ENCODE results near the gene NEURL4. TPM values are rescaled to one million over a fixed set of nuclear protein-coding genes. Genes with fewer than 3 reads are reported as not detected.
A peak's percentile ranks its signal among the peaks of the same experiment; 100 is the strongest.

Gene NEURL4
- total and polyA plus RNA-seq, 2 experiments from 2014 or later: 6.3 to 42.3 TPM

DNA sequence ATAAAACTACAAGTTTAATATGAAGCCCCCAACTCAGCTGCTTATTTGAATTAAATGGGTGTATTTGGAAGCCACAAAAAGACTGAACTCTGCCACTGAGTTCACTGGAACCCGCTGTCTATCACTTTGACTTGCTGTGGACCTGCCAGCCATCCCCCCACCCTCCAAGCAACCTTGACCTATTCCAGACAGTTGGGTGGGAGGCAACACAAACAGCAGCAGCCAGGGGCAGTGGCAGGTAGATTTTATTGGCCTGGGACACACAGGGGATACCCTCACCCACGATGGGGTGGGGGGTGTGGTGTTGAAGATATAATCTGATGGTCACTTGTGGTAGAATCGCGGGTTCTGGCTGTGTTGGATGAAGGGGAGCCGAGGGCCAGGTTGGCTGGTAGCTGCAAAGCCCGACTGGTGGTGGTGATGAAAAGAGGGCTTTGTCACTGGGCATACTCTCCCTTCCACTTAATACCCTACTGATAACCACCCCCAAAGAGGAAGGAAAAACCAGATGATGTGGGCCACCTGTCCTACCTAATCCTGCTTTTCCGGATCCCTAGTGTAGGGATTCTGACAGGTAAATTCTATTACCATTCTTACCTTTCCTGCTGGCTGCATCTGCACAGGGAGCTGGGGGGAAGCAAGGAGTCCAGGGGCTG is 16.6 kb downstream of the NEURL4 start:
- TF ChIP-seq, protein P1, sequence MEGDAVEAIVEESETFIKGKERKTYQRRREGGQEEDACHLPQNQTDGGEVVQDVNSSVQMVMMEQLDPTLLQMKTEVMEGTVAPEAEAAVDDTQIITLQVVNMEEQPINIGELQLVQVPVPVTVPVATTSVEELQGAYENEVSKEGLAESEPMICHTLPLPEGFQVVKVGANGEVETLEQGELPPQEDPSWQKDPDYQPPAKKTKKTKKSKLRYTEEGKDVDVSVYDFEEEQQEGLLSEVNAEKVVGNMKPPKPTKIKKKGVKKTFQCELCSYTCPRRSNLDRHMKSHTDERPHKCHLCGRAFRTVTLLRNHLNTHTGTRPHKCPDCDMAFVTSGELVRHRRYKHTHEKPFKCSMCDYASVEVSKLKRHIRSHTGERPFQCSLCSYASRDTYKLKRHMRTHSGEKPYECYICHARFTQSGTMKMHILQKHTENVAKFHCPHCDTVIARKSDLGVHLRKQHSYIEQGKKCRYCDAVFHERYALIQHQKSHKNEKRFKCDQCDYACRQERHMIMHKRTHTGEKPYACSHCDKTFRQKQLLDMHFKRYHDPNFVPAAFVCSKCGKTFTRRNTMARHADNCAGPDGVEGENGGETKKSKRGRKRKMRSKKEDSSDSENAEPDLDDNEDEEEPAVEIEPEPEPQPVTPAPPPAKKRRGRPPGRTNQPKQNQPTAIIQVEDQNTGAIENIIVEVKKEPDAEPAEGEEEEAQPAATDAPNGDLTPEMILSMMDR (conservative IDR thresholded peaks at IDR 0.05; ENCODE audit: low read depth in 2 of 2): no peak
- TF ChIP-seq POLR2AphosphoS5 (IDR thresholded peaks at IDR 0.05; ENCODE audit: low read depth) (no peak), JUNB (IDR thresholded peaks at IDR 0.05; ENCODE audit: unreplicated experiment) (no peak), ZNF114 (CRISPR knock-in tag; IDR thresholded peaks at IDR 0.05) (no peak), EZH2phosphoT487 (IDR thresholded peaks at IDR 0.05; ENCODE audit: unreplicated experiment) (no peak), ZNF331 (CRISPR knock-in tag; IDR thresholded peaks at IDR 0.05; ENCODE audit: low read depth) (no peak), EZH2 (IDR thresholded peaks at IDR 0.05; ENCODE audit: low read depth, unreplicated experiment) (no peak), CREB1 (CRISPR knock-in tag; IDR thresholded peaks at IDR 0.05; ENCODE audit: low read depth) (no peak), NANOG (IDR thresholded peaks at IDR 0.05; ENCODE audit: borderline replicate concordance) (no peak), STAT1 (IDR thresholded peaks at IDR 0.05; ENCODE audit: unreplicated experiment) (no peak)
- TF ChIP-seq, protein P2, sequence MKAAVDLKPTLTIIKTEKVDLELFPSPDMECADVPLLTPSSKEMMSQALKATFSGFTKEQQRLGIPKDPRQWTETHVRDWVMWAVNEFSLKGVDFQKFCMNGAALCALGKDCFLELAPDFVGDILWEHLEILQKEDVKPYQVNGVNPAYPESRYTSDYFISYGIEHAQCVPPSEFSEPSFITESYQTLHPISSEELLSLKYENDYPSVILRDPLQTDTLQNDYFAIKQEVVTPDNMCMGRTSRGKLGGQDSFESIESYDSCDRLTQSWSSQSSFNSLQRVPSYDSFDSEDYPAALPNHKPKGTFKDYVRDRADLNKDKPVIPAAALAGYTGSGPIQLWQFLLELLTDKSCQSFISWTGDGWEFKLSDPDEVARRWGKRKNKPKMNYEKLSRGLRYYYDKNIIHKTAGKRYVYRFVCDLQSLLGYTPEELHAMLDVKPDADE (IDR thresholded peaks at IDR 0.05): no peak
- TF ChIP-seq, protein P3, sequence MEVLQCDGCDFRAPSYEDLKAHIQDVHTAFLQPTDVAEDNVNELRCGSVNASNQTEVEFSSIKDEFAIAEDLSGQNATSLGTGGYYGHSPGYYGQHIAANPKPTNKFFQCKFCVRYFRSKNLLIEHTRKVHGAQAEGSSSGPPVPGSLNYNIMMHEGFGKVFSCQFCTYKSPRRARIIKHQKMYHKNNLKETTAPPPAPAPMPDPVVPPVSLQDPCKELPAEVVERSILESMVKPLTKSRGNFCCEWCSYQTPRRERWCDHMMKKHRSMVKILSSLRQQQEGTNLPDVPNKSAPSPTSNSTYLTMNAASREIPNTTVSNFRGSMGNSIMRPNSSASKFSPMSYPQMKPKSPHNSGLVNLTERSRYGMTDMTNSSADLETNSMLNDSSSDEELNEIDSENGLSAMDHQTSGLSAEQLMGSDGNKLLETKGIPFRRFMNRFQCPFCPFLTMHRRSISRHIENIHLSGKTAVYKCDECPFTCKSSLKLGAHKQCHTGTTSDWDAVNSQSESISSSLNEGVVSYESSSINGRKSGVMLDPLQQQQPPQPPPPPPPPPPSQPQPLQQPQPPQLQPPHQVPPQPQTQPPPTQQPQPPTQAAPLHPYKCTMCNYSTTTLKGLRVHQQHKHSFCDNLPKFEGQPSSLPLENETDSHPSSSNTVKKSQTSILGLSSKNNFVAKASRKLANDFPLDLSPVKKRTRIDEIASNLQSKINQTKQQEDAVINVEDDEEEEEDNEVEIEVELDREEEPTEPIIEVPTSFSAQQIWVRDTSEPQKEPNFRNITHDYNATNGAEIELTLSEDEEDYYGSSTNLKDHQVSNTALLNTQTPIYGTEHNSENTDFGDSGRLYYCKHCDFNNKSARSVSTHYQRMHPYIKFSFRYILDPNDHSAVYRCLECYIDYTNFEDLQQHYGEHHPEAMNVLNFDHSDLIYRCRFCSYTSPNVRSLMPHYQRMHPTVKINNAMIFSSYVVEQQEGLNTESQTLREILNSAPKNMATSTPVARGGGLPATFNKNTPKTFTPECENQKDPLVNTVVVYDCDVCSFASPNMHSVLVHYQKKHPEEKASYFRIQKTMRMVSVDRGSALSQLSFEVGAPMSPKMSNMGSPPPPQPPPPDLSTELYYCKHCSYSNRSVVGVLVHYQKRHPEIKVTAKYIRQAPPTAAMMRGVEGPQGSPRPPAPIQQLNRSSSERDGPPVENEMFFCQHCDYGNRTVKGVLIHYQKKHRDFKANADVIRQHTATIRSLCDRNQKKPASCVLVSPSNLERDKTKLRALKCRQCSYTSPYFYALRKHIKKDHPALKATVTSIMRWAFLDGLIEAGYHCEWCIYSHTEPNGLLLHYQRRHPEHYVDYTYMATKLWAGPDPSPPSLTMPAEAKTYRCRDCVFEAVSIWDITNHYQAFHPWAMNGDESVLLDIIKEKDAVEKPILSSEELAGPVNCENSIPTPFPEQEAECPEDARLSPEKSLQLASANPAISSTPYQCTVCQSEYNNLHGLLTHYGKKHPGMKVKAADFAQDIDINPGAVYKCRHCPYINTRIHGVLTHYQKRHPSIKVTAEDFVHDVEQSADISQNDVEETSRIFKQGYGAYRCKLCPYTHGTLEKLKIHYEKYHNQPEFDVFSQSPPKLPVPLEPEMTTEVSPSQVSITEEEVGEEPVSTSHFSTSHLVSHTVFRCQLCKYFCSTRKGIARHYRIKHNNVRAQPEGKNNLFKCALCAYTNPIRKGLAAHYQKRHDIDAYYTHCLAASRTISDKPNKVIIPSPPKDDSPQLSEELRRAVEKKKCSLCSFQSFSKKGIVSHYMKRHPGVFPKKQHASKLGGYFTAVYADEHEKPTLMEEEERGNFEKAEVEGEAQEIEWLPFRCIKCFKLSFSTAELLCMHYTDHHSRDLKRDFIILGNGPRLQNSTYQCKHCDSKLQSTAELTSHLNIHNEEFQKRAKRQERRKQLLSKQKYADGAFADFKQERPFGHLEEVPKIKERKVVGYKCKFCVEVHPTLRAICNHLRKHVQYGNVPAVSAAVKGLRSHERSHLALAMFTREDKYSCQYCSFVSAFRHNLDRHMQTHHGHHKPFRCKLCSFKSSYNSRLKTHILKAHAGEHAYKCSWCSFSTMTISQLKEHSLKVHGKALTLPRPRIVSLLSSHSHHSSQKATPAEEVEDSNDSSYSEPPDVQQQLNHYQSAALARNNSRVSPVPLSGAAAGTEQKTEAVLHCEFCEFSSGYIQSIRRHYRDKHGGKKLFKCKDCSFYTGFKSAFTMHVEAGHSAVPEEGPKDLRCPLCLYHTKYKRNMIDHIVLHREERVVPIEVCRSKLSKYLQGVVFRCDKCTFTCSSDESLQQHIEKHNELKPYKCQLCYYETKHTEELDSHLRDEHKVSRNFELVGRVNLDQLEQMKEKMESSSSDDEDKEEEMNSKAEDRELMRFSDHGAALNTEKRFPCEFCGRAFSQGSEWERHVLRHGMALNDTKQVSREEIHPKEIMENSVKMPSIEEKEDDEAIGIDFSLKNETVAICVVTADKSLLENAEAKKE (CRISPR knock-in tag; IDR thresholded peaks at IDR 0.05): no peak
- TF ChIP-seq, protein P4, sequence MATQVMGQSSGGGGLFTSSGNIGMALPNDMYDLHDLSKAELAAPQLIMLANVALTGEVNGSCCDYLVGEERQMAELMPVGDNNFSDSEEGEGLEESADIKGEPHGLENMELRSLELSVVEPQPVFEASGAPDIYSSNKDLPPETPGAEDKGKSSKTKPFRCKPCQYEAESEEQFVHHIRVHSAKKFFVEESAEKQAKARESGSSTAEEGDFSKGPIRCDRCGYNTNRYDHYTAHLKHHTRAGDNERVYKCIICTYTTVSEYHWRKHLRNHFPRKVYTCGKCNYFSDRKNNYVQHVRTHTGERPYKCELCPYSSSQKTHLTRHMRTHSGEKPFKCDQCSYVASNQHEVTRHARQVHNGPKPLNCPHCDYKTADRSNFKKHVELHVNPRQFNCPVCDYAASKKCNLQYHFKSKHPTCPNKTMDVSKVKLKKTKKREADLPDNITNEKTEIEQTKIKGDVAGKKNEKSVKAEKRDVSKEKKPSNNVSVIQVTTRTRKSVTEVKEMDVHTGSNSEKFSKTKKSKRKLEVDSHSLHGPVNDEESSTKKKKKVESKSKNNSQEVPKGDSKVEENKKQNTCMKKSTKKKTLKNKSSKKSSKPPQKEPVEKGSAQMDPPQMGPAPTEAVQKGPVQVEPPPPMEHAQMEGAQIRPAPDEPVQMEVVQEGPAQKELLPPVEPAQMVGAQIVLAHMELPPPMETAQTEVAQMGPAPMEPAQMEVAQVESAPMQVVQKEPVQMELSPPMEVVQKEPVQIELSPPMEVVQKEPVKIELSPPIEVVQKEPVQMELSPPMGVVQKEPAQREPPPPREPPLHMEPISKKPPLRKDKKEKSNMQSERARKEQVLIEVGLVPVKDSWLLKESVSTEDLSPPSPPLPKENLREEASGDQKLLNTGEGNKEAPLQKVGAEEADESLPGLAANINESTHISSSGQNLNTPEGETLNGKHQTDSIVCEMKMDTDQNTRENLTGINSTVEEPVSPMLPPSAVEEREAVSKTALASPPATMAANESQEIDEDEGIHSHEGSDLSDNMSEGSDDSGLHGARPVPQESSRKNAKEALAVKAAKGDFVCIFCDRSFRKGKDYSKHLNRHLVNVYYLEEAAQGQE (IDR thresholded peaks at IDR 0.05; ENCODE audit: unreplicated experiment): no peak
- Mint-ChIP-seq H3K4me1 (peaks cover 56% of the 10 kb centered on the region), H3K27ac (peak overlapping the region; percentile 79), H3K9me3 (peaks cover 7% of the 10 kb centered on the region; the same call in 1 of the 3 replicates), H3K4me3 (peak overlapping the region; percentile 87; the same call in 2 of the 3 replicates), H3K36me3 (ENCODE audit: low read depth) (peaks cover 82% of the 10 kb centered on the region), H3K27me3 (ENCODE audit: insufficient read depth, low read depth, poor library complexity) (peaks cover 40% of the 10 kb centered on the region)
- Histone ChIP-seq H3F3A (replicated peaks; ENCODE audit: low read depth) (peaks cover 75% of the 10 kb centered on the region), H4K20me1 (replicated peaks; ENCODE audit: insufficient read depth) (peaks cover 45% of the 10 kb centered on the region), H3K36me3 (ENCODE audit: insufficient read depth) (peaks cover 37% of the 10 kb centered on the region), H3K27ac (ENCODE audit: low read depth) (peak overlapping the region; percentile 84), H3K4me1 (ENCODE audit: insufficient read depth) (peaks cover 27% of the 10 kb centered on the region; the same call in 1 of the 2 replicates), H3K4me3 (no peak overlapping the region), H2AFZ (no peak overlapping the region), H3K9me2 (ENCODE audit: insufficient read depth) (no peaks in the 10 kb centered on the region), H3K79me2 (replicated peaks; ENCODE audit: insufficient read depth) (peaks cover 43% of the 10 kb centered on the region), H3K27me3 (ENCODE audit: insufficient read depth) (no peaks in the 10 kb centered on the region), H3K4me2 (no peak overlapping the region)
- no peak for DNase-seq (ENCODE audit: low spot score)
- ATAC-seq: no peak

All from GM23338 (cell line).